NOMO-1 (cell line): ENCODE measurements around the gene AFMID.

ENCODE experiments used
- DNase-seq, 2 experiments: peaks; one replicate each; lab custom pipeline; 2025; ENCODE audit not compliant: unreplicated experiment in 2 of 2; lab: John Stamatoyannopoulos, UW

AFMID gene

DNA sequence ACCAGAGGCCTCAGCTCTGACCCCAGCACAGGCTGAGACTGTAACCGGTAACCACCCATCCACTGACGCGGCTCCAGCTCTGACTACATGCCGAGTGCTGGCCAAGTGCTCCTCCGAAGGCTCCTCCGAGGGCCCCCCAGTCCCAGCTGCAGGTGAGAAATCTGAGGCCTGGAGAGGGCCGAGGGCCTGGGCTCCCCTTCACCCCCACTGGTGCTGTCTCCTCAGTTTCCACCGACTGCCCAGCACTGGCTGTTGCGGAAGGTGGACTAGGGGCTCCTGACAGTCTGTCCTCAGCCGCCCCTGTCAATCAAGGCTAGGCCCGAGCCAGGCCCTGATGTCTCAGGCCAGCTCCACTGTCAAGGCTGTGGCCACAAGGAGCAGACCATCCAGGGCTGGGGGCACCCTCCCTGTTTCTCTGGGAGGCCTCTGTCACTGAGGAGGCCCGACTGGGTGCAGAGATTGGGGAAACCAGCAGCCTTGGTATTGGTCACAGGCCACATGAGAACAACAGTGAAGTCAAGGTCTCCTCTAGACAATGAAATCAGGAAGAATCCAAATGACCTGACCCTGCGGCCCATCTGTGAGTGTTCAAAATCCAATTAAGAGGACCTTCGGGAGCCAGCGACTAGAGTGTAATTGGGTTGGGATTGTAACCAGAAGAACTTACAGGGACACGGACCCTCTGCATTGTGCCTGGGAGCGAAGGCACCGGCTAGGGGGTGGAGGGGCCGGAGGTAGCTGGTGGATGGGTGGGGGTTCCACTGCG is 49.4 kb downstream of the AFMID start:
- no peak for DNase-seq

DNA sequence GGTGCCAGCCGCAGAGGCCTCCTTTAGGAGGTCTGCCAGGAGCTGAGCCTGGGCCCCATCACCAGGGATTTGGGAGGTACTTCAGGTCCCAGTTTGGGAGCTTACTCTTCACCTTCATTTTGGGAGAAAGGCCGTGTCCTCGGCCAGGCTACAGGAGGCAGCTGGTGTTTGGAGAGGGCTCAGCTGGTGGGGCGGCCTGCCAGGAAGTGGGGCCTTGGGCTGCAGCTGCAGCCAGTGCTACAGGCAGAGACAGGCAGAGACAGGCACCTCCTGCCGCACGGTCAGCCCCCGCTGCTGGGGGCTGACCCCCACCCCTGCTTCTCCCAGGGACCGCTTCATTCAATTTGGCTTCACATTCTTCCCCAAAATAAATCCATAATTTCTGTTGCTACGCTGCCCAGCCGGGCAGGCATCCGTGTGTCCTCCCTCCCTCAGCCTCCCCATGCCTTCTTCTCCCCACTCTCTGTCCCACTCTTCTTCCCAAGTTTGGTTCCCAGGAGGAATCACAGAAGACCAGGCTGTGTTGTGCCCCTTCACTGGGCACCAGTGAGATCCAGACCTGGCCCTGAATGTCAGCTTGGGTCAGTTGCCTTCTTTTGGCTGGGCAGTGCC is 50.3 kb downstream of the AFMID start:
- no peak for DNase-seq

DNA sequence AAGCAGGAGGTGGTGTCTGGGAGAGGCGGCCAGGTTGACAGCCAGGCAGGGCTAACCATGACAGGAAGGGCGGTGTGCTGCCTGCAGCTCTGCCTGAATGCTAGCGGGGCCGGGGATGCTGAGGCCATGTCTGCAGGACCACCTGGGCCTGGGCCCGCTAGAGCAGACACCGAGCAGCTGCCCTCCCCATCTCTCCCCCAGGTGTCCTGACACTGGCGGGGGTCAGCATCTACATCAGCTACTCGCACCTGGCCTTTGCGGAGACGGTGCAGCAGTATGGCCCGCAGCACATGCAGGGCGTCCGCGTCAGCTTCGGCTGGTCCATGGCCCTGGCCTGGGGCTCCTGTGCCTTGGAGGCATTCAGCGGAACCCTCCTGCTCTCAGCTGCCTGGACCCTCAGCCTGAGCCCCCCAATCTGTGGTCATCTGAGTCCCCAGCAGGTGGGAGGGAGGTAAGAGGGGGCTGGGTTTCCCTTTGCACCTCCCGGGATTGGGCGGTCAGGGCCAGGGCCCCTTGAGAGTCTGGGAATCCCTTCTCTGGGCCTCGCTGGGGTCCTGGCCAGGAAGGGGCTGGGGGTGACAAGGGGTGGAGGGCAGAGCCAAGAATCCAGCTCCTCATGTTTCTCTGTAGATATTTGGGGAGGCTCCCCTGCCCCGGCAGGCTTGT is 51.8 kb downstream of the AFMID start:
- DNase-seq = no peak

DNA sequence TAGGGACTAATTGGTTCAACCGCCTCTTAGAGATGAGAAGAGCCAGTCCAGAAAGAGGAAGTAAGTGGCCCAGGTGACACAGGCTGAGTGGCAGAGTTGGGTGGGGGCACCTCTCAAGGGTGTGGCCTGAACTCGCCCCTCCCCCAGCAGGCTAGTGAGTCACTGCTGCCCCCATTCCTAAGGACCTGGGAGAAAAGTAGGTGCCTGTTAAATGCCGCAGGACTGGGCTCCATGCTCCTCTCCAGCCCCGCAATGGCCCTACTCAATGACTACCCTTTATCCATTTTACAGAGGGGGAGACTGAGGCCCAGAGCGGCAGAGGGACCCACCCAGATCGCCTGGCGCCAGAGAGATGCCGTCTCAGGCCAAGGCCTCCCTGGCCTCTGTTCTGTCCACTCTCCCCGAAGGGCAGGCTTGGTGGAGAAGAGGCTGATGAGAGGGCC is 52.3 kb downstream of the AFMID start:
- peak; percentile 65 to 68 for DNase-seq

DNA sequence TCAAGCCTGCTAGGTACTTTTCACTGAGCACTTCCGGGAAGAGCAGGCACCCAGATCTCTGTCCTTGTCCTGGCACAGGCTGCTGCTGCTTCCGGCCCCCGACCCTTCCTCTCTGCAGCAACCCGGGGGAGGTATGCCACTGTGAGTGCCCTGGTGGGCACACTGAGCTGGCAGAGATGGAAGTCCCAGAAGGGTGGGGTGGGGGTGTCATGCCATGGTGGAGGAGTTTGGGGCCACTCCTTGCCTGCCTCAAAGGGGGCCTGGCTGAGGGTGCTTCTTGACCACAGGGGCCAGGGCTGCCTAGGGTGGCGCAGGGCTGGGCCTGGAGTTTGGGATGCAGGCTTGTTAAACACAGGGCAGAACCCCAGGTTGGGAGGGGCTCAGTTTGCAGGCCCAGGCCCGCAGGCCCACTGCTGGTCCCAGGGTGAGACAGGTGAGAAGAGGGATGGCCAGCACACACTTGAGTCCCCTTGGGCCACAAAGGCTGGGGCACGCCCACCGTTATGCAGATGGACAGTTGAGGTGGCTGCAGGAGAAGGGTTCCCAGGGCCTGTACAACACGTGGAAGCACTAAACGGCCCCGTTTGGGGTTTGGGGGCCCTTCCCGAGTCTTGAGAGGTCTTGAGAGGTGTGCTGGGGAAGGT is 53.0 kb downstream of the AFMID start:
- no peak for DNase-seq

DNA sequence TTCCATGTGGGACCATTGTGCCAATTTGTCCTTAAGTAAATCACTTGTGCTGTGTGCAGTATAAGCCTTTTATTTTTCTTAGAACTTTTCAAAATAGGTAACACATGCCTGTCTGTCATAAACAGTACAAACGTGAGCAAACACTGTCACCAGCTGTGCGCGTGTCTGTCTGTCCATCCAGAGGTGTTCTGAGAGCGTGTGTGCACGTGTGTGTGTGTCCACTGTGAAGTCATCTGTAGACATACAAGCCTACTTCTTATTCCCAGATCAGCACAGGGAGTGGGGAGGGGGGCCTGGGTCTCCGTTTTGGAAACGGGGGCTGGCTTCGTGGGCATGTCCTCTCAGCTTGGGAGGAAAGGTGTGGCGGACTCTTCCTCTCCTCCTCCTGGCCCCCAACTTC is 53.7 kb downstream of the AFMID start:
- DNase-seq = no peak

DNA sequence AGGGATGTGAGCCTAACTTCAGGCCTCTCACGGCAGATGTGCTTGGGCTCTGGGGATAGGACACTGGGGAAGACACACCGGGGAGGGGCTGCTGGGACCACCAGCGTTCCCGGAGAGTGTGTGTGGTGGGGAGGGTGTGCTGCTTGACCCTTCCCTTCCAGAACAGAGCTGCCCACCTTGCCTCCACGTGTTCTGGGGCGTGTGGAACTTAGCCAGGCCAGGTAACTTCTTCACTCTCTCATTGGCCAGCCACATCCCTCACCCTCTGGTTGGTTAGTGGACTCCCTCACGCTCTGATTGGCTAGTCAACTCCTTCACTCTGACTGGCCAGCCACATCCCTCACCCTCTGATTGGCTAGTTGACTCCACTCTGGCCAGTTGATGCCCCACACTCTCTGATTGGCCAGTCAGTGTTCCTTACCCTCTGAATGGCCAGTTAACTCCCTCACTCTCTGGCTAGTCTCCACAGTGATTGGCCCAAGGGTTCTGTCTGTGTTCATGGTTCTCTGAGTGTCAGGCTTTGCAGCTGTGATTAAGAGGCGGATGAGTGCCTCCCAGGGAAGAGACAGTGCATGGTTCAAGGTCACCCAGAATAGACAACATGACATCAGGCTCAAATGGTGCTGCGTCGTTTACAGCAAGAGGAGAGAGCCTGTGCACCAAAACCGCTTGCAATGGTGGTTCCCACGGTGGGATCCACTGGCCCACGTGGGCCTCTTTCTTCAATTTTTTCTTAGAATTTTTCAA is 54.3 kb downstream of the AFMID start:
- DNase-seq = no peak

DNA sequence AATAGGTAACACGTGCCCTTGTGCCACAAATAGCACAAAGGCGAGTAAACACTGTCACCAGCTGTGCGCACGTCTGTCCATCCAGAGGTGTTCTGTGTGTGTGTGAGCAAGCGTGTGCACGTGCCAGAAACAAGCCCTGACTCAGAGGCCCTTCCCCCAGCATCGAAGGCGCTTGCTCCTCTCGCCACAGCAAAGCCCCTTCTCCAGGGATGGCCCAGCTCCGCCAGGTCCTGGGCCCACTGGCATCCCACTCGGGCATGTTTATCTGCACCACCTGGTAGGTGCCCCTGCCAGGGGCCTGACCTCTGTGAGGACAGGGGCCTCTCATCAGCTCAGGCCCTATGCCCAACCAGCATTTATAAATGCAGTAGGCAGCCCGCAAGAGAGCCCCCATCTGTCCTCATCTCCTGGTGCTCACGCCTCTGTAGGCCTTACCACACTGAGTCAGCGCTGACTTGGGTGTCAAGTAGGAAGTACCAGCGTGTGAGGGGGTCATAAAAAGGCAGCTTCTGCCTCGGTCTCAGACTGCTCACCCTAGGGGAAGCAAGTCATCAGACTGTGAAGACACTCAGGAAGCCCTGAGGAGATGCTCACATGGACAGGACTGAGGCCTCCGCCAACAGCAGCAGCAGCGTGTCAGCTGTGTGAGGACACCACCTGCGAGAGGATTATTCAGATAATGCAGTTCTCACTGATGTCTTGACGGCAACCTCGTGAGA is 55.0 kb downstream of the AFMID start:
- DNase-seq = peak; percentile 87 to 92

DNA sequence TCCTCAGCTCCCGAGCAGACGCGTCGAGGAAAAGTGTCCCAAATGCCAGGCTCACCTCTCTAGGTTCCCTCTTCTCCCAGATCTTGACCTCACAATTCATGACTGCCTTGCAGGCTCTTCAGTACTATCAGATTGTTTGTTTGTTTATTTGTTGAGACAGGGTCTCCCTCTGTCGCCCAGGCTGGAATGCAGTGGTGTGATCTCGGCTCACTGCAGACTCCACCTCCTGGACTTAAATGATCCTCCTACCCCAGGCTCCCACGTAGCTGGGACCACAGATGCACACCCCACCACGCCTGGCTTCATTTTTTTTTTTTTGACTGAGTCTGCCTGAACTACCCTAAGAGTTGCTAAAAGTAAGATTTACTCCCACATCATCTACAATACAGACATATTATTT is 60.1 kb downstream of the AFMID start:
- DNase-seq = no peak

DNA sequence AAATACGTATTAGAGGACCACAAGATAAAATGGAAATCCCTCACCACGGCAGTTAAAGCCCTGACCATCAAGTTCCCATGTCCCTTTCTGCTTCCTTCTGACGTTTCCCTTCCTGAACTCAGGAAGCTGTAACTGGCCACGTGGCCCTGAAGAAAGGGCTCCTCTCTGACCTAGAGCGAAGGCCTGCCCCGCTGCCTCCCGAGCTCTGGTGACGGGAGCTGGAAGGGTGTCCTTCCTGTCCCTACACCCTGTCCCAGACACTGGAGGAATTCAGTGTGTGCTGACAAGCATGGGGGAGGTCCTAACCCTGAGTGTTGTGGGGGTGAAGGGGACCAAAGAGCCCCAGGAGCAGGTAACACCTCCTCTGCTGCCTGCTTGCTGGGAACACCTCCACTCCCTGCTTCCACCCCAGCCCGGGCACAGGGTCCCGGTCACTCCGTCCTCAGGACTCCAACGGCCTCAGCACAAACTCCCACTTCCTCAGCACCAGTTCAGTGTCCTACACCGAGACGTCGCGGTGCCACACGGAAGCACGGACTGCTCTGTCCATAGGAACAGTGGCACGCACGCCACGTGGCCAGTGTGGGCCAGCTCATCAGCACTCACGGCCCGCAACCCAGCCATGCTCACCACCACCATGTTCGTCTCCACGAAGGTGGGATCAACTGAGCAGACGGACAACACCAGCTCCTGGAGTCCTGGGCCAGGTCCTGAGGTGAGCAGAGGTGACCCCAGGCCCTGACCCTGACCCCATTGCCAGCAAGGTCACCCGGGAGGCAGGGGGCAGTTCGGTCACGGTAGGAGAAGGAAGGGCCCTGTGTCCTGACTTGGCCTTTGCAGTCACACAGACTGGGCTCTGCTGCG is 61.1 kb downstream of the AFMID start:
- no peak for DNase-seq

DNA sequence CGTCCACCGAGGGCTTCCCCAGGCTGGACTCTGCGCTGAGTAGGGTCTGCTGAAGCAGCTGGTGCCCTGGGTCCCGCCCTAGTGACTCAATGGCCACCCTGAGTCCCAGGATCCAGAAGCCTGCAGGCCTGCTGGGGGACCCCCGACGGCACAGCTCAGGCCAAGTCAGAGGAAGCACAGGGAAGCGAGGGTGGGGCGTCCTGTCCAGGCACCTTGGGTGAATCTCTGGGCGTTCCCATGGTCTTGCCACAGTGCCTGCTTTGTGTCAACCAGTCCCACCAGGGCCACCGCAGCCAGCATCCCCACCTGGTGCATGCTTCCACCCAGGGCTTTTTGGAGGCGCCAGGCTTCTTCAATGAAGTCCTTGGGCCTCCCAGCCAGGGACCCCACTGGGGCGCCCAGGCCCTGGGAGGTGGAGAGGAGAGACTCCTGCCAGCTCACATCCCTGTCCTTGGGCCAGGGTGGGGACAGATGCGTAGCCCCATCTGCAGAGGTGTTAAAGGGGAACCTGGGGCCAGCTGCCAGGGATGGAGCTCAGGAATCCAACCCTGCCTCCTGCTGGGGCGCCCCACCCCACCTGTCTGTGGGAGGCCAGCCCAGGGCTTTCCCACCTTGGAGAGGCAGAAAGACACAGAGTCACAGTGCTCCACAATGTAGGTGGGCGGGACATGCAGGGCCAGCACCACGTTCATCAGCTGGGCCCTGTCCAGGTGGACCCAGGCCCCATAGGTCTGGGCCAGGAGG is 62.1 kb downstream of the AFMID start:
- no peak for DNase-seq

DNA sequence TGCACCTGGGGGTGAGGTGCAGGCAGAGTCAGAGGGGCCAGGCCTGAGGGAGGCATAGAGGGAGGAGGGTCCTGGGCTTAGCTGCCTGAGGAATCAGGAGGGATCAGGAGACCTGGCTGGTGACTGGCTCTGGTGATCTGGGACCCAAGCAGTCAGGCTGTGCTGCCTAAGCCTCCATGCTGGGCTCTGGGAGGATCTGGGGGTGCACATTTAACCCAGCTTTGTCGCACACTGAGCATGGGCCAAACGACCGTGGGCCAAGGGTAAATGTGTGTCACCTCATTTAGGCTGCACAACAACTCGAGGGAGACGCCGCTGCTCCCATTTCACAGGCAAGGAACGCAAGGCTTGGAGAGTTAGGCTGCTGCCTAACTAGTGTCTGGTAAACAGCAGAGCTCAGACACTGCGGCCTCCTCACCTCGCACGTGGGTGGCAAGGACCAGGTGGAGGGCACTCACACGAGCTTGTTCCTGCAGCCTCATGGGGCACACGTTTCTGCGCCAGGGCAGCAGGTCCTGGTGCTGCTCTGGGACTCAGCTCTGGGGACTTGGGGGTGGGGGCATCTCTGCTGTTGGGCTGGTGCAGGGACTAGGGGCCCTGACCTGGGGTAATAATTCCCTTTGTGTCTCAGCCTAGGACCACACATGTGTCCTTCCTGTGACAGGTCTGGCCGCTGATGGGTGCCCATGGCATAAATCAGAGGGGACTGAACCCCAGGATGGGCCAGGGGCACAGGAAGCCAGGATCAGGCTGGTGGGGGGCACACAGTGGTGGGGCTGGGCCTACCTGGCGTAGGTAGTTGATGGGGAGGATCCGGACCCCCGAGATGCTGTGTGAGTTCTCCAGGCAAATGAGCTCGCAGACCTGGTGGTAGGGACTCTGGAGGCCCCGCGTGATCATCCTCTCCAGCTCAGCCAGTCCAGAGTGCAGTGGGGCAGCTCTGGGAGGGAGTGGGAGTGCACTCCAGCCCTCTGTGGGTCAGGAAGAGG is 63.0 kb downstream of the AFMID start:
- no peak for DNase-seq

DNA sequence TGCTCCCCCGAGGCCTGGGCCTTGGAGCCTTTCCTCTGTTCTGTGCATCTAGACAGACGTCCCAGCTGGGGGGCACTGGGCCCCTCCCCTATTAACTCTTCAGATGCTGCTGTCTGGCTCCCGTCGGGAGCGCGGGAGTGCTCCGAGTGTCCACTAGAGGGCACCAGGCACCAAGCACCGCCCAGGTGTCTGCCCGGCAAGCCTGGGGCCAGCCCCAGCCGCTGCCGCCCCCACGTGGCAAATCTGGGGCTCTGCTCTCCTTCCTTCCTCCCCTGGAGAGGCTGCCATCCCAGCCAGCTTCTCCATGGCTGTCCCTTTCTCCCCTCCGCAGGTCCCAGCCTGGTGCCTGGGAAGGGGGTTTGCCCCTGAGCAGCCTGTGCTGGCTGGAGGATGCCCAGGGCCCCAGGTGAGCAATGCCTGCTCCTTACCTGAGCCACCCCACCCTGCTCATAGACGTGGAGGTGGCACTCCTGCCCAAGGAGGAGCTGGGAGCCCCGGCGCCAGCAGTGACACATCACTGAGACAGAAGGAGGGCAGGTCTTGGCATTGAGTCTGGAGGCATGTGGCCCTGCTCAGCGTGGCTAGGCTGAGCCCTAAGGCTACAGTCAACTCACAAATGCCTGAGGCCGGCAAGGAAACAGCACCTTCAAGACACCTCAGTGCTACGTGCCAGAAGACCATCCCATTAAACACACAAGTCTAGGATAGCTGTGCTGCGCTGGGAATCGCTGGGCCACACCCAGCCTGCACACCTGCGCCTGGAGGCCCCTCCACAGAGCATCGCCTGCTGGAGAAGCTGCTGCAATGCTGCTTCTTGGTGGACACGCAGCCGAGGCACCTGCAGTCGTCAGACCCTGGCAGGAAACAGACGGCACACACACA is 64.0 kb downstream of the AFMID start:
- peak; percentile 78 to 84 for DNase-seq

DNA sequence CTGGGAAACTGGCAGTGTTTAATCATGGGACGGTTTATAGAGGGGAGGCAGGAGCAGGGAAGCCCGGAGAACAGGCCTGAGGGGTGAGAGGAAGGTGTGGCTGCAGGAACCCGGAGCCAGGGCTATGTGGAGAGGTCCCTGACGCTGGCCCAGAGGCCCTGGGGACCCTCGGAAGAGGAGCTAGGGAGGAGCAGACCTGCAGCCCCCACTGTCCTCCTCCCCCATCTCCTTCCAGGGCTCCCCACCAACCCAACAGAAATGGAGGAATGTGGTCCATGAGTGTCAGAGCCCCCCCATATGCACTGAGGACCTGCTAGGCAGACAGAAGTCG is 64.6 kb downstream of the AFMID start:
- DNase-seq = no peak

DNA sequence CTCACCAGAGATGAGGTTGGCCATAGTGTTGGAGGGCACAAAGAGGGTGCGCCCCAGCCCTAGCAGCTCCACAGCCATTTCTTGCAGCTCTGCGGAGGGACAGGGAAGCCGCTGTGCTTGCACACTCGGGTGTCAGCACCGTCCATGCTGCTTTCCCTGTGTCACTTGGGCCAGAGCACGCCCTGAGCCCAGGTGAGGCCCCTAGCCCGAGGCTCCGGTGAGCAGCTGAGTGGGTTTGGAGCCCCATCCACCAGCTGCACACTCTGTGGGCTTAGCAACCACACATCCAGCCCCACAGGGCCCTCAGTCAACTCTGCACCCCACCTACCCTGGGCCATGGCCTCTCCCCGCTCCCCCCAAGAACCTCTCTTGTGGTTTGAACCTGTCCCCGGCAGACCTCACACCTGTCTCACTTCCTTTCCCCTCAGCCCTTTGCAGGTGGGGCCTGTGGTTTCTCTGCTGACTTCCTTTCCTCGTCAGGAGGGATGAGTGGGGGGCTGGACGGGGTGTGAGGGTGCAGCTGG is 65.0 kb downstream of the AFMID start:
- no peak for DNase-seq
